ENCODE measurements around the gene SLC37A1.
A peak's percentile ranks its signal among the peaks of the same experiment; 100 is the strongest.

SLC37A1 gene

DNA sequence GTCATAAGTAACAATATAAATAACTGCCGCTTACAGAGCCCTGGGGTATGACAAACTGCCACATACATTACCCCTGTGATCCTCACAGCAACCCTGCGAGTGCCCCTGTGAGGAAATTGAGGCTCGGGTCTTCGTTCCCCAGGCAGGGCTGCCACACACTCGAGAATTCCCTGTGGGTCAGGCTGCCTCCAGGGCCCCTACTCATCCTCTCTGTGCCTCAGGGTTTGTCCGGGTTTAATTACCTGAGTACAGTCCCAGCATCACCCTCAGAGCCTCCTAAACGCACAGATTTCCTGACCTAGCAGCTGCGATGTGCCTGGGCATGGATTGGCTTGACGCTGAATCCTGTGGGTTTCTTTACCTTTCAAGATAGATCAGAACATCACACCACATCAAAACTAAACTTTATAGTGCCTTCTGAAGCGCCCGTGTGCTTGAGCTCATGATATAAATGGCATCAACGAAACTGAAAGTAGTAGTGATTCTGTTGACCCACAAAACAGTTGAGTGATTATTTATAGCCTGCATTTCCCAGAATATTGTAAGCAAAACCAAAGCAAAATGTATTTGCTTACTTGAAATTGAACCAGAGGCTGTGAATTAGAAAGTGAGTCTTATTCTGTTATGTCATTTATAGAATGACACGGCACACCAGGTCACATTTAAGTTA is 14.0 kb downstream of the SLC37A1 start:
- no peak for DNase-seq (ENCODE audit: low read depth)

DNA sequence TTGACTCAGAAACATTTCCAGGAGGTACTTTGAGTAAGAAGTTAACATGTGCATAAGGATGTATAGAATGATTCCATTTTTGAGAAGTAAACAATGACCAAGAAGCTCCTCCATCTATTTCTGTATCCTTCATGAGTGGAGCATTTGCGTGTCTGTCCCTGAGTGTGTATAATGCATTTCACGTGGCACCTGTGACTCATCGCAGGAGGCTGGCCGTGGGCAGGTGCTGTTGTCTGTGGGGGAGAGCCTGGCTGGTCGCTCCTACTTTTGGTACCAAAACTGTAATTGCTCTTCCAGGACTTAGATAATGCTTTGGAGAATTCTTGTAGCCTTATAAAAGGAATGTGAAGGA is 16.5 kb downstream of the SLC37A1 start:
- DNase-seq (ENCODE audit: low read depth), result no peak

DNA sequence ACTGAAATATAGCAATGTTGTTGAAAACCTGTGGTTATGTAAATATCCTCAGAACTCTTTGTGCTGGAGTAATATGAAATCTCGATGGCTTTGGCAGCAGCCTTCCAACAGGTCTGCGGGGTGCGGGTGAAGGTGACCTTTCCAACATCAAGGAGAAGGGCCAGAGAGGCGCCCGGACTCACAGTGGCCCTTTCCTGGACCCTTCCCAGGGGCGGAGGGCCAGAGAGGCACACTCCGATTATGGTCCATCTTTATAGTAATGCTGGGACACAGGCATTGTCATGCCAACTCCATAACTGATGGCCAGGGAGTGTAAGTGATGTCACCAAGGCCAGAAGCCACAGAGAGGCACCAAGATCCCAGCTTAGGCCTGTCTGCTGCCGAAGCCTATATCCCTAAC is 18.1 kb downstream of the SLC37A1 start:
- DNase-seq (ENCODE audit: low read depth), result no peak

DNA sequence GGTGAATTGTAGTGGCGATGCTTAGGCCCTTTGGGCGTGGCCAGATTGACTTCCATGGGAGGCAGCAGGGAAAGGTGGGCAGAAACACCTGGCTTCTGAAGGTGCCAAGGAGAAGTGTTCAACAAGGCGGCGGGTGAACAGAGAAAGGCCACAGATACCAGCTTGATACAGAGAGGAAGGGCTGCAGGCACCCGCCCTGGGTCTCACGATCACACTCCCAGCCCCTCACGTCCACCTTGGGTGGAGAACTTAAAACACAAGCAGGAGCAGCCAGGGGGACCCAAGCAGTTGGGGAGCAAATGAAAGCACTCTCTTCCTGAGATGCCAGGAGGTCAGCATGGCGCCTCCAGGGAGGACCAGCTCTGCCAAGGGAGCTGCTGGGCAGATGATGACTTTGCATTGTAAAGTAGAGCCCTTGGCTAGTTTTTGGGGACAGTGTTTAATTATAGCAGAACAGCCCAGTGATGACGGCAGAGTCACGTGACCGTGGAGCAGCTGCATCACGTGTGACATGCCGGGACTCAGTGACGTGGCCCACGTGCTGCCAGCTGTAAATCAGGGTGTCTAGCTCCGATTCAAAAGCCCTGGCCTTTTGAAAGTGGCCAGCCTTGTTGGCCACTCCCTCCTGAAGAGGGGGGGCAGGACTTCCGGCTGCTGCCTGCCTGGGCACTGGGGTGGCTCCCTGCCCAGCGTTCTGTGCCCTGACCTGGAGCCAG is 19.0 kb downstream of the SLC37A1 start:
- no peak for DNase-seq (ENCODE audit: low read depth)

DNA sequence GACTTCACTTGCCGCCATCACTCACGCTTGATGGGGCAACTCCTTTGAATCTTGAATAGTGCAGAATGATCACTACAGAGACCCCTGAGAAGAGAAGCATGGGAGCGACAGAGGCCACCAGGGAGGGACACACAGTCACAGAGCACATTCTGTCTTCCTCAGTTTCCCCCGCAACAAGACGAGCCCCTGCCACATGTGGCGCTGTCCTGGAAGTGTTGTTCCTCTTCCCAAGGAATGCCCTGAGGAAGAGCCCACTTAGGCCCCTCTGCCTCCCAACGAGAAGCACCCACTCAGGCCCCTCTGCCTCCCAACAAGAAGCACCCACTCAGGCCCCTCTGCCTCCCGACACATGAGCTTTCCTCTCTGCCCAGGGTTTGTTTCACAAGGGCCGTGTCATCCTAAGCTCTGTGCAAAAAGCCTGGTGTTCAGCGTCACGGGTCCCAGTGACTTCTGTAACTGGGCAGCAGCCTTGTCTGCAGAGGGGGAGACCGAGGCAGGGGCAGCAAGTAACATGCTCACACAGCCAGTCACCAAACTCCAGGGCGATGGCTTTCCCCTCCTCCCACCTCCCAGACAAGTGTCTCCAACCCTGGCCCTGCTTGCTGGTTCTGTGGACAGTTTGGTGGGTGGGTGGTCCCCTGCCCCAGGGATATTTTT is 19.8 kb downstream of the SLC37A1 start:
- no peak for DNase-seq (ENCODE audit: low read depth)

DNA sequence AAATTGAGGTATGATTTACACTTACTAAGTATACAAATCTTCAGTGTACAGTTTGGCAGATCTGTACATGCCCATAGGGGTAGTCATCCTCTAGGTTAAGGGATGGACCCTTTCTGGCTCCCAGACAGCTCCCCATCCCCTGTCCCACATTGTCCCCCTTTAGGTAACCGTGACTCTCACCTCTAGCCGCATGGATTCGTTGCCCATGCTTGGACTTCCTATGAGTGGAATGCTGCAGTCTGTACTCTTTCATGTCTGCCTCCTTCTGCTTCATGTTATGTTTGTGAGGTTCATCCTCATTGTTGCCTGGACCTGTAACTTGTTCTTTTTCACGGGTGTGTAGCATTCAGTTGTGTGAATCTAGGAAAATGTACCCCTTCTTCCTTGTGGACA is 20.3 kb downstream of the SLC37A1 start:
- DNase-seq (ENCODE audit: low read depth), result no peak

DNA sequence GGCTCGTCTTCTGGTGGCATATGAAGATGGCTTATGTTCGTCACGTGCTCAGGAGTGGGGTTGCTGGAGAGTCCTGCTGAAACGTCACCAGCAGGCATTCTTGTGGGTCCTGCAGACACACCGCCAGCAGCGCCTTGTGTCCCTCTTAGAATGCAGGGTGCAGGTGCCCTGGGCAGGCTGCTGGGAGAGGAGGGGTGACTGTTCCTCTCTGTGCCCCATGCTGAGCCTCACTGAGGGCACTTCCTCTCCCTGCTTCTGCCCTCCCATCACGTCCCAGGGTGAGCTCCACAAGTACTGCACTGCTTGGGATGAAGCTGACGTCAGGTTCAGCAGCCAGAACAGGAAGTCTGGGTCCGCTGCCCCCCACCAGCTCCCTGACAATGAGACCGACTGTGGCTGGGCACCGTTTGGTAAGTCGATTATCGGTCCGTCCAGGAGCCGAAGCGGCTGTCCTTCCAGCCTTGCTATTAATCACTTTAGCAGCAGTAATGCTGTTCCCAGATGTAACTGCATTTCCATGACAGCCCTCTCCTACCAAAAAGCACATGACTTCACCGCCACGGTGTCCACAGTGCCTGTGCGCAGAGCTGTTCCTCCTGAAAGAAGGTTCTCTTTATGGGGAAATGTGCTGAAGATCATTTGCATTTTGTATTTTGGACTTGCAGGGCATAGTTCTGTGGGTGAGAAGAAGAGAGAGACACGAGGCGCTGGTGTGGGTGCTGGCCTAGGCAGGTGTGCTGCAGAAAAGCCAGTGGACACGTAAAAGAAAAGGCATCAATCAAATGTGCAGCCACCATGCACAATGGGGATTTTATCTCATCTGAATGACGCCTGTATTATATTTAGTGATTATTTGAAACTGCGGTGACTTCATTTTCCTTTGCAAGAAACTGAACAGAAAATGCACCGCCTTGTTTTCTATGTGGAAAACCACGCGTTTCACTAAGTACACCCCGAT is 21.0 kb downstream of the SLC37A1 start:
- no peak for DNase-seq (ENCODE audit: low read depth)

DNA sequence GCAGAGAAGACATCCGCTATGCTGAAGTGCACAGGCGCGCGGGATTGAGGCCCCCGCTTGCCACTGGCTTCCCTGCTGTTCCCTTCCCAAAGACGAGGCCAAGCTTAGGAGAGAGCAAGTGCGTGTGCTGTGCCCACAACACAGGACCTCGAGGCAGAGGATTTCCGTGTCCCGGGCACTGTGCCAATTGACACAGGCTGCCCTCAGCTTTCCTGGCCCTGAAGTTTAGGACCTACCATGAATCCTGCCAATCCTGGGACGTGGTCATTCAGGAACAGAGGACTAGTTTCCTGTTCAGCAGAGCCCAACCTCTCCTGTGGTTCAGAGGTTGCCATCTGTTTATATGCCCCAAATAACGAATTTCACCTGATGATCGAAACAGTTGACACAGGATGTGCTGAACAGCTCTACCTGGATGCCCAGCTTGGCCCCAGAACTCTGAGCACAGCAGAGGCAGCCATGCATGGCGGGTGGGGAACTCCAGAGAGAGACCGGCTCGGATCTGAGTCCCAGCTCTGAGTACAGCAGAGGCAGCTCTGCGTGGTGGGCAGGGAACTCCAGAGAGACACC is 22.0 kb downstream of the SLC37A1 start:
- no peak for DNase-seq (ENCODE audit: low read depth)

DNA sequence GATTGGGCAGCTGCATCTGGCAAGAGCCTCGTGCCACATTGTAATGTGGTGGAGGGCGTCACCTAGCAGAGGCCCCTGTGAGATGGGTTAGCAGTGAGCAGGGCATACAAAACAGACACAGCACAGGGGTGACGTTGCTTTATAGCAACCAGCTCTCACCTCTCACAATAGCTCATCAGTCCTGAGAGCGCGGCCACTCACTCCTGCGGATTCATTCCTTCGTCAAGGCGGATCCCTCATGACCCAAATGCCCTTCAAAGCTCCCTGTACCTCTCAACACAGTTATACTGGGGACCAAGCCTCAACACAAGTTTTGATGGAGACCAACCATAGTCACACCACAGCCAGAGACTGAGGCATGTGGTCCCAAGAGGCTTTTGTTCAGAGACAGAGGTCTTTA is 22.9 kb downstream of the SLC37A1 start:
- no peak for DNase-seq (ENCODE audit: low read depth)

DNA sequence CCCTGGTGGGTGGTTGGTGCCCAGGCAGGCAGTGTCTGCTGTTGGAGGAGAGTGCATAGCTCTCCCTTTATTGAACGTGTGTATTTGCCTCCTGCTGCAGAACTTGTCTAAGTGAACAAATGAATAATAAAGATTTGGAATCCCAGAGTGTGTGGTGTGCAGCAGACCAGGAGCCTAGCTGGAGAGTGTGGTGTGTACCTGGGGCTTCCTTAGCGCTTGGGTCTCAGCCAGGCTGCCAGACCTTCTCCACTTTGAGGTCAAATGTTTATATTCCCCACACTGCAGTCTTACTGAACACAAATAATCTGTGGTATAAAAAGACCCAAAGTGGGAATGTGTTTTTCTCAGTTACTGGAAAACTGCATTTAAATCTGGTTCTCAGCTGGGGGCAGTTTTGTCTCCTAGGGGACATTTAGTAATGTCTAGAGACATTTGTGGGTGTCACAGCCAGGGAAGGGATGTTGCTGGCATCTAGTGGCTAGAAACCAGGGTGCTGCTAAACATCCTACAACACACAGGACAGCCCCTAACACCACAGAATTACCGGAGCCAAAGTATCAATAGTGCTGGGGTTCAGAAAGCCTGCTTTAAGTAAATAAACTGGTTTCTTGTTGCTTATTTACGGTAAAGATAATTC is 23.6 kb downstream of the SLC37A1 start:
- peak; percentile 14 for DNase-seq (ENCODE audit: low read depth)

DNA sequence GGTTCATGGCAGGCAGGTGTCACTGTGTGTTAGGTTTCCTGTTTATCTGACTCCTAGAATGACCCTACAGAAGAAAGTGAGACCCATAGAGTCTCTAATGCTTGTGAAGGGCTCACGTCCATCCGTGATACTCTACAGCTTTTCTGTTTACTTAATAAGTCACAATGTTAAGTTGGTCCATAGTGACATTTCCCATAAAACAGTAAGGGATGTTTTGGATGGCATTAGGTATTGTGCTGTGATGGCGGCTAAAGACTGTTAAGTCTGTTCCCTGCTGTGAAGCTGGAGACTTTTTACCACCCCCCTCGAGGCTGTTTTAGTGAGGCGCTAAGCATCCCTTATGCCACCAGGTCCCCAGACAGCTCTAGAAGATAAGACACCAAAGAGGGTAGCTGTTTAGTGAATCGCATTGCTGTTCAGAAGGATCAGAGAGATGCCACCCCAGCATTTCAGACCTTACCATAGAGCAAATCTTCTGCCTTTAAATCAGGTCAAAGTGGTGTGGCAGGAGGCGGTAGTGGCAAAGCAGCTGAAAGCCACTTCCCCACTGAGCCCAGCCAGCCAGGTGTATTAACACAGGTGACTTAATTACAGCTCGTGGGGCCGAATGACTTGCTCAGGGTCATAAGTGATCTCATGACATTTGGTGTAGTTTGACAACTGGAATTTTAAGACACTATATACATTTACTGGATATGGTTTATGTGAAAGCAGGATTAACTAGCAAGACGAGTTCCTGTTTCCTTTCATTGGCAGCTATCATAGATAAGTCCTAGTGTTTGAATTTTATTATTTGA is 25.0 kb downstream of the SLC37A1 start:
- no peak for DNase-seq (ENCODE audit: low read depth)

DNA sequence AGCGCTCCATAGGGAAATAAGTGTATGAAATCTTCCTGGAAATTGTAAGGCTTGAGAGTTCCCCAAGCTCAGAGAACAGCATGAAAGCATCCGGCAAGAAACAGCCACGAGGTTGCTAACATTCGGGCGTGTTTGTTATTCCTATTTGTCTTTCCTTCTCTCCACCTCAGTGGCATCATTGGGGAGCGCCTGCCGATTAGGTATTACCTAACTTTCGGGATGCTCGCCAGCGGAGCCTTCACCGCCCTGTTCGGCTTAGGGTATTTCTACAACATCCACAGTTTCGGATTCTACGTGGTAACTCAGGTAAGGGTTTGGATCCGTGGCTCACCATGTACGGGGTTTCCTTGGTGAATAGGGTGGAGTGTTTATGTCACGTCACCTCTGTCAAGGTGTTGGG is 25.7 kb downstream of the SLC37A1 start:
- DNase-seq (ENCODE audit: low read depth), result no peak

DNA sequence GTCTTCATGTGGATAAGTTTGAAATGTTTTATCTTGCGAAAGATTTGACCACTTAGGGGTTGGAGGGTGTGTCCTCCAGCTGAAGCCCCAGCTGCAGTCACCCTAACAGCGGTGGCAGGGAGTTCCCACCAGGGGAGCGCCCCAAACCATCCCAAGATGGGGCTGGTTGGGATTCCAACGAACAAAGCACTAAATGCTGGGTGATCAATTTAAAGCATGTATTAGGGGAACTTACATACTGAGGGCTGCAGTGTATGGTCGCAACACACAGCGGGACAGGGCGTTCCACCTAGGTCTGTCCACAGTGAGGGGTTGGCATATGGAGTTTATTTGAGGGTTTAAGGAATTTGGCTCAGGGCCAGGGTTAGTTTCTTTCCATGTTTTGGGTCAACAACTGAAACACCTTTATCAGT is 26.3 kb downstream of the SLC37A1 start:
- DNase-seq (ENCODE audit: low read depth), result peak; percentile 15

DNA sequence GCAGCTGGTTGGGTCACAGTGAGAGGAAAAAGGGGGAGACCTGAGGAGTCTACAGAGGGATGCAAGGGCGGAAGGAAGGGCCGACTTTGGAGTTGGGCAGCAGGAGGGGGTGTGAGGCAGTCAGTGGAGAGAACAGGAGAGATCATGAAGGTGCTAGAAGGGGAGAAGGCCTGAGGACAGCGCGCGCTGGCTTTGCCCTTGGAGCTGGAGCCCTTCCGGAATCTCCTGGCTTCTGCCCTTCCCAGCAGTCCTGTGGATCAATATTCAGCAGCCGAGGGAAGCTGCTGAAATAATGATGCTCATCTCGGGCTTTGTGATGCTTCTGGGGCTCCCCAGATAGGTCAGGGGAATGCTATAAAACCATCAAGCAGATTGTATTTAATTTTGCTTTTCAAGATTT is 26.7 kb downstream of the SLC37A1 start:
- DNase-seq (ENCODE audit: low read depth), result no peak

DNA sequence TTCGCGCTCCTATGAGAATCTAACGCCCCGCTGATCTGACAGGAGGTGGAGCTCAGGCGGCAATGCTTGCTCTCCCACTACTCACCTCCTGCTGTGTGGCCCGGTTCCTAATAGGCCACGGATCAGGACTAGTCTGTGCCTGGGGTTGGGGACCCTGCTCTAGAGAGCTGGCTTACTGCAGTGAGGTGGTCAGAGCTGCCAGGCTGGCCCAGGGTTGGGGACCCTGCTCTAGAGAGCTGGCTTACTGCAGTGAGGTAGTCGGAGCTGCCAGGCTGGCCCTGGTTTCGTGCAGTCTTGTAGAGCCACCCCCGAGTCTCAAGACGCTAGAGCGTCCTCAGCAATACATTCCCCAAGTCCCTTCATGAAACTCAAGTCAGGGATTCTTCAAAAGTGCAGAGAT is 27.5 kb downstream of the SLC37A1 start:
- no peak for DNase-seq (ENCODE audit: low read depth)

DNA sequence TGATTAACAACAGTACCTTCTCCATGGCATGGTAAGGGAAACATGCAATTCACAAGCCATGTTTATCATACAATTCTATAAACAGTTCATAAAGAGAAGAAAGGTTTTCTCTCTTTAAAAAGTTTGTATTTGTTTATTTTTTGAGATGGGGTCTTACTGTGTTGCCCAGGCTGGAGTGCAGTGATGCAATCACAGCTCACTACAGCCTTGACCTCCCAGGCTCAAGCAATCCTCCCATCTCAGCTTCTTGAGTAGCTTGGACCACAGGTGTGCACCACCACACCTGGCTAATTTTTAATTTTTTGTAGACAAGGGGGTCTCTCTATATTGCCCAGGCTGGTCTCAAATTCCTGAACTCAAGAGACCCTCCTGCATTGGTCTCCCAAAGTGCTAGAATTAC is 28.0 kb downstream of the SLC37A1 start:
- no peak for DNase-seq (ENCODE audit: low read depth)

DNA sequence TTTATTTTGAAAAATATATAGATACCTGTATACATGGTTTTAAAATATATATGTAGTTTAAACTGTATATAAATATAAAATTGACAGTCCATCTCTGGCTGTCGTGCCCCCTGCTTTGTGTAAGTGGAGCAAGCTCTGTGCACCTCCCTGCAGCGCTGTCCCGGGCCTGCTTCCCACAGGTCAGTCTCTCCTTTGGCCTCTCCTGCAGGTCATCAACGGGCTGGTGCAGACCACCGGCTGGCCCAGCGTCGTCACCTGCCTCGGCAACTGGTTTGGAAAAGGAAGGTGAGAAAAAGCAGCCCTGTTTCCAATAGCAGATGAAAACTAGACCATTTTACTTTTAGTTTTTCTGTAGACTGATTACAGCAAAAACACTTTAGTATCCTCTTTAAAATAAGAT is 28.5 kb downstream of the SLC37A1 start:
- DNase-seq (ENCODE audit: low read depth), result no peak

DNA sequence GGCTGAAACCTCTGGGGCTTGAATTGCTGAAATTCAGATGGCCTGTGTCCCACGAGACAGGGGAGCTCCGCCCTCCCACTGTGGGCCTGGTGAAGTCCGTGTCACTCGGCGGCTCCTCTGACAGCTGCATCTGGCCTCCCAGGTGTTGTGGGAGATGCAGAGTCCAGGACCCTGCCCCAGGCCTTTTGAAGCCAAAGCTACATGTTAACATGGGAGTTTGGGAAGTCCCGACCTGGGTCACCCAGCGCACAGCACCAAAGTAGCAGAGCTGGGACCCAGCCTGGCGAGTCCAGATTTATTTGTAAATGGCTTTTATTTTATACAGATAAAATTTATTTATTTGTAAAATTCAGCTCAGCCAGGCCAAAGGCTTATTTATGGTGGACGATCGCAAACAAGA is 28.9 kb downstream of the SLC37A1 start:
- no peak for DNase-seq (ENCODE audit: low read depth)

DNA sequence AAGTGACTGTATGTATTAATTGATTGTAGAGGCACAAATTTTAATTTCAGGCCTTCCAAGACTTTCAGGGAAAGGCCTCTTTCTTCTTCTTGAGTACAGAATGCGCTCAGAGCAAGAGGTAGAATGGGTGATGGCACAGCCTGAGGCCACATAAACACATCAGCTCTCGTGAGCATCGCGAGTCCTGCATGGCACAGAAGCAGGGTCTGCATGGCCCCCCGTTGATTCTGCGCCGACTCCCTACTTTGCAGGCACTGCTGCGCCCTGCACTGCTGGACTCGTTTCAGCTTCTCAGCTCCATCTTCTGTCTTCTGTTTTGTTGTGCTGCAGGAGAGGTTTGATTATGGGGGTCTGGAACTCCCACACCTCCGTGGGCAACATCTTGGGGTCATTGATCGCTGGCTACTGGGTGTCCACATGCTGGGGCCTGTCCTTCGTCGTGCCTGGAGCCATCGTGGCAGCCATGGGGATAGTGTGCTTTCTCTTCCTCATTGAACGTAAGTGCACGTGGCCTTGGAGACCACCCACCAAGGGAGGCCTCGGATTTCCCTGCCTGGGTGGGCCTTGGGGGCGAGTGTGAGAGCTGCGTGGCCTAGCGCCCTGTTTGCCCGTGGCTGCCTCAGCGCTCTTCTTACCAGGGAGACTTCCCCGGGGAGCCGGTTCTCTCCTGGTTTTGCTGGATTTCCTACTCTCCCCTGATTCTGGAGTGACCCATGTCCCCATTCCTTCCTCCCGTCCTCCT is 29.6 kb downstream of the SLC37A1 start:
- DNase-seq (ENCODE audit: low read depth), result no peak

DNA sequence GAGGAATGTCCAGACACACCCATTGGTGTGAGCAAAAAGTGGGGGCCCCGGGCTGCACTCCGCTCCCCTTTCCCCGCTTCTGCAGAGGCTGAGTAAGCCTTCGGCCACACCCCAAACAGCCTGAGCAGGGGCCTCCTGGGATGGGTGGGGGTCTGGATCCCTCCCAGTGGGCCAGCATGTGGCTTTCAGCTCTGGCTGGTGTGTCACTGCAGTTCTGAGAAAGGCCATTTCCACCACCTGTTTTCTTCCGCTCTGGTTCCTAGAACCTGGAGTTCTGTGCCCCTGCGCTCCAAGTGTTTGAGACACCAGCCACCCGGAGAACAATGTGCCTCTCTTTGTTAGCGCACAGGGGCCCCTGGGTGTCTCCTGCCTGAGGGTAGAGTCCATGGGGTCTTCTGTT is 30.9 kb downstream of the SLC37A1 start:
- DNase-seq (ENCODE audit: low read depth), result no peak
